Measurements from ENCODE around the gene AUTS2.

DNA sequence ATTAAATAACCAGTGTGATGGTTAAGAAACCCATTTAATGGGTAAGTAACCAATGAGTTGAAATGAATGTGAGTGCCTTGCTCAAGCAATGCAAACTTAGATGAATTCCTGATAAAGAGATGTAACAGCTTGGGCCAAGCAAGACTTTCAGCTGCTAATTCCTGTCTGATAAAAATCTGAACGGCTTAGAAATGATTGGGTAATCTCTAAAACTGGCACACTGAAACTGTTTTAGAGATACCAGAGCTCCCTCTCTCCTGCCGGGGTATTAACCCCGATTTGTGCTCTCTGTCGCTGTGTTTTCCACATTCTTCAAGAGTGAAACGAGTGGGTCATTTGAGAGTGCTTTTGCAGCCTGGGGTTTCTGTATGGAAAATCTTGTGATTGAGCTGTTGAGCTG, 998.8 kb downstream of the AUTS2 start:
- TF ChIP-seq, protein P1, sequence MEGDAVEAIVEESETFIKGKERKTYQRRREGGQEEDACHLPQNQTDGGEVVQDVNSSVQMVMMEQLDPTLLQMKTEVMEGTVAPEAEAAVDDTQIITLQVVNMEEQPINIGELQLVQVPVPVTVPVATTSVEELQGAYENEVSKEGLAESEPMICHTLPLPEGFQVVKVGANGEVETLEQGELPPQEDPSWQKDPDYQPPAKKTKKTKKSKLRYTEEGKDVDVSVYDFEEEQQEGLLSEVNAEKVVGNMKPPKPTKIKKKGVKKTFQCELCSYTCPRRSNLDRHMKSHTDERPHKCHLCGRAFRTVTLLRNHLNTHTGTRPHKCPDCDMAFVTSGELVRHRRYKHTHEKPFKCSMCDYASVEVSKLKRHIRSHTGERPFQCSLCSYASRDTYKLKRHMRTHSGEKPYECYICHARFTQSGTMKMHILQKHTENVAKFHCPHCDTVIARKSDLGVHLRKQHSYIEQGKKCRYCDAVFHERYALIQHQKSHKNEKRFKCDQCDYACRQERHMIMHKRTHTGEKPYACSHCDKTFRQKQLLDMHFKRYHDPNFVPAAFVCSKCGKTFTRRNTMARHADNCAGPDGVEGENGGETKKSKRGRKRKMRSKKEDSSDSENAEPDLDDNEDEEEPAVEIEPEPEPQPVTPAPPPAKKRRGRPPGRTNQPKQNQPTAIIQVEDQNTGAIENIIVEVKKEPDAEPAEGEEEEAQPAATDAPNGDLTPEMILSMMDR (IDR thresholded peaks at IDR 0.05) = no peak
- TF ChIP-seq POLR2AphosphoS5 (IDR thresholded peaks at IDR 0.05) (no peak), POLR2A (IDR thresholded peaks at IDR 0.05) (no peak)

Data from breast epithelium (tissue), 3 donors.